WERI-Rb-1 (cell line): ENCODE measurements around the gene RETREG2.
A peak's percentile ranks its signal among the peaks of the same experiment; 100 is the strongest.

Experiments
- DNase-seq: peaks from one replicate; pipeline ENCODE4 v3.0.0-alpha.2; 2020
- H3K27ac ChIP-seq: fragments of 250-450 bp; sonication (Bioruptor Pico); 2 replicates; pipeline ENCODE4 v1.5.1; 2020; ENCODE audit warnings: mild to moderate bottlenecking, moderate library complexity
- H3K27me3 ChIP-seq: fragments of 250-450 bp; sonication (Bioruptor Pico); 2 replicates; pipeline ENCODE4 v1.5.1; 2021; ENCODE audit warnings: mild to moderate bottlenecking, low read depth, moderate library complexity; ENCODE audit not compliant: insufficient read depth, severe bottlenecking
- H3K36me3 ChIP-seq: fragments of 250-450 bp; sonication (Bioruptor Pico); 2 replicates; pipeline ENCODE4 v1.5.1; 2020; ENCODE audit warnings: mild to moderate bottlenecking, moderate library complexity
- H3K4me3 ChIP-seq: 2 replicates; pipeline ENCODE4 v1.5.1; 2011; ENCODE audit warnings: low read depth, mild to moderate bottlenecking, control low read depth, low read length
- H3K9me3 ChIP-seq: fragments of 250-450 bp; sonication (Bioruptor Pico); 2 replicates; pipeline ENCODE4 v1.5.1; 2021; ENCODE audit warnings: mild to moderate bottlenecking, moderate library complexity; ENCODE audit not compliant: severe bottlenecking
- CTCF ChIP-seq: IDR thresholded peaks from 2 replicates; pipeline ENCODE4 v1.5.1; 2011; ENCODE audit warnings: low read depth, mild to moderate bottlenecking, control low read depth, inconsistent platforms, low read length

The RETREG2 gene

DNA sequence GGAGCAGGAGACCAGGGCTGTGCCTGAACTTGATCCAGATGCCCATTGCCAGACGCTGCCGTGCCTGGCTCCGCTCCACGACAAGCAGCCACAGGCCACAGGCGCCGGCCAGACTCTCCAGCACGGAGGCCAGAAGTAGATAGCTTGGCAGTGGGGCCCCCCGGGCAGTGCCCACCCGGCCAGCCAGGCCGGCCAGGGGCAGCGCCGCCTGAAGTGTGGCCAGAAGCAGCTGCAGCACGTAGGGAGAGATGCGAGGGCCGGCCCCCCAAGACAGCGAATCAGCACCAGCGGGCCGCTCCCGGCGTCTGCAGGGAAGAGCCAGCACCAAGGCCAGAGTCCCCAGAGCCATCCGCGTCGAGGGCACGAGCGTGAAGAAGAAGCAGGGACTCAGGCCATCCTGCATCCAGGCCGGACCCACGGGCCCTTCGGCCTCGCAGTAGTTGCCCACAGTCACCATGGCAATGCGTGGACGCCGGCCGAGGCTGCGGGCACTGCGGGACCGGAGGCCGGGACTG lies 40.2 kb downstream of the RETREG2 start:
- H3K4me3 ChIP-seq, result peak overlapping the region; percentile 64
- peaks cover 76% of the 10 kb centered on the region for H3K36me3 ChIP-seq
- H3K27ac ChIP-seq, result peak overlapping the region; percentile 91
- peak; percentile 55 for DNase-seq
- no peaks in the 10 kb centered on the region for H3K9me3 ChIP-seq
- TF ChIP-seq CTCF, result no peak
- no peaks in the 10 kb centered on the region for H3K27me3 ChIP-seq

GRCh38 chr2:219218732-219219701 lies 40.9 kb downstream of the RETREG2 start, which contains the start of gene ABCB6:
ABCB6 (minus strand) TSS chr2:219218958; CDS start chr2:219218673, 285 bp downstream.
- TF ChIP-seq CTCF, result no peak
- H3K27me3 ChIP-seq, result no peaks in the 10 kb centered on the region
- H3K4me3 ChIP-seq, result peak within 1 kb of the TSS; percentile 64
- no peaks in the 10 kb centered on the region for H3K9me3 ChIP-seq
- peak; percentile 98 for DNase-seq
- peak within 1 kb of the TSS; percentile 91 for H3K27ac ChIP-seq
- H3K36me3 ChIP-seq, result peaks cover 76% of the 10 kb centered on the region

- Histone ChIP-seq H3K36me3 (peaks cover 76% of the 10 kb centered on the region), H3K9me3 (no peaks in the 10 kb centered on the region), H3K4me3 (no peak overlapping the region), H3K27ac (no peak overlapping the region; the same call in 1 of the 2 replicates), H3K27me3 (no peaks in the 10 kb centered on the region)
- no peak for TF ChIP-seq CTCF
- no peak for DNase-seq
Measured at GRCh38 chr2:219219784-219220532, 41.9 kb downstream of the RETREG2 start.

DNA sequence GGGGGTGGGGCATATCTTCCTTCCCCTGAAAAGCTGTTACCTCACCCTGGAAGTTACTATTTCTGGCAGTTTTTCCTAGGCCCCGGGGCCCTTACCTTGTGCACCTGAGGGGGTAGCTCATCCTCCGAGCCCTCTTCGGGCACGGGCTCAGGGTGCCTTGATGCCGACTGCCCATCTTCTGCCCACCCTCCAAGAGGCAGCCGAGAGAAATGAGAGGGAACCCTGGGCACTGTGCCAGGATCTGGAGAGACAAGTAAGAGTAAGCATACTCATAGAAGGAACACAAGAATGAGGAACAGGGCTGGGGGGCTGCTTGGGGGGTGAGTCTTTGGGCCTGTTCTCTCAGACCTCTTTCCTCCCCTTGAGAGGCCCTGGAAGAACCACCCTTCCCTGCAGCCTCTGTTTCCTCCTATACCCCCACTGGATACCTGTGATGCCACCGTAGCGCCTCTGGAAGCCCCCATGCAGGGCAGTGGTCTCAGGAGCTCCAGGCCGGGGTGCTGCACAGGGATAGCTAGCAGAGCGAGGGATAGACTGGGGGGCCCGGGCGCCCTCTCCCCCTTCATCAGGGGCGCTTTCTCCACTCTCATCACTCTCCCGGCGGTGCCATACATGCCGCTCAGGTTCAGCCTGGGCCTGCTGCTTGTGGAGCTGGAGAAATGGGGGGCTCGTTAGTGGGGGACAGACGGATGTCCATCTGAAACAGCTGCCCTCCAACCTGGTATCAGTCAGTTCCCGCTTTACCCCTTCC lies 42.8 kb downstream of the RETREG2 start:
- no peak for TF ChIP-seq CTCF
- Histone ChIP-seq H3K36me3 (peaks cover 76% of the 10 kb centered on the region), H3K27me3 (no peaks in the 10 kb centered on the region), H3K27ac (no peak overlapping the region), H3K9me3 (no peaks in the 10 kb centered on the region), H3K4me3 (no peak overlapping the region)
- no peak for DNase-seq

- no peaks in the 10 kb centered on the region for H3K27me3 ChIP-seq
- TF ChIP-seq CTCF, result no peak
- H3K36me3 ChIP-seq, result peaks cover 77% of the 10 kb centered on the region
- no peak overlapping the region for H3K27ac ChIP-seq
- no peak for DNase-seq
- no peaks in the 10 kb centered on the region for H3K9me3 ChIP-seq
- H3K4me3 ChIP-seq, result no peak overlapping the region
Measured at GRCh38 chr2:219221957-219222518, 44.0 kb downstream of the RETREG2 start.
